ENCODE results near the gene NCAPD3.

GRCh38 chr11:134258577-134258976 is 34.8 kb upstream of the NCAPD3 start:
- TF ChIP-seq POLR2A (IDR thresholded peaks at IDR 0.05; ENCODE audit: extremely low read depth, insufficient read length) (no peak), MYC (IDR thresholded peaks at IDR 0.05; ENCODE audit: low read depth, low read length) (no peak), MAX (IDR thresholded peaks at IDR 0.05; ENCODE audit: low read depth, low read length) (no peak)
- TF ChIP-seq, protein P1, sequence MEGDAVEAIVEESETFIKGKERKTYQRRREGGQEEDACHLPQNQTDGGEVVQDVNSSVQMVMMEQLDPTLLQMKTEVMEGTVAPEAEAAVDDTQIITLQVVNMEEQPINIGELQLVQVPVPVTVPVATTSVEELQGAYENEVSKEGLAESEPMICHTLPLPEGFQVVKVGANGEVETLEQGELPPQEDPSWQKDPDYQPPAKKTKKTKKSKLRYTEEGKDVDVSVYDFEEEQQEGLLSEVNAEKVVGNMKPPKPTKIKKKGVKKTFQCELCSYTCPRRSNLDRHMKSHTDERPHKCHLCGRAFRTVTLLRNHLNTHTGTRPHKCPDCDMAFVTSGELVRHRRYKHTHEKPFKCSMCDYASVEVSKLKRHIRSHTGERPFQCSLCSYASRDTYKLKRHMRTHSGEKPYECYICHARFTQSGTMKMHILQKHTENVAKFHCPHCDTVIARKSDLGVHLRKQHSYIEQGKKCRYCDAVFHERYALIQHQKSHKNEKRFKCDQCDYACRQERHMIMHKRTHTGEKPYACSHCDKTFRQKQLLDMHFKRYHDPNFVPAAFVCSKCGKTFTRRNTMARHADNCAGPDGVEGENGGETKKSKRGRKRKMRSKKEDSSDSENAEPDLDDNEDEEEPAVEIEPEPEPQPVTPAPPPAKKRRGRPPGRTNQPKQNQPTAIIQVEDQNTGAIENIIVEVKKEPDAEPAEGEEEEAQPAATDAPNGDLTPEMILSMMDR (IDR thresholded peaks at IDR 0.05; ENCODE audit: low read depth, low read length), result no peak
